Measurements from ENCODE around the gene ISM1. TPM values are rescaled to one million over a fixed set of nuclear protein-coding genes. Genes with fewer than 3 reads are reported as not detected.

Gene ISM1
- total and polyA plus RNA-seq, 2 of the 13 experiments (the other 11 are each of a cell fraction or from before 2014, with no cell fraction given), result 0.40 to 1.4 TPM

- 0 out of 2 replicates have a peak, but pooled peaks have one; percentile 18 for TF ChIP-seq ZBTB2 (CRISPR knock-in tag; IDR thresholded peaks at IDR 0.05; ENCODE audit: low read depth)
These were observed at the start of gene ISM1 (continued) for GRCh38 chr20:13220904-13221297.

GRCh38 chr20:13173201-13173600, 47.9 kb upstream of the ISM1 start:
- BruUV-seq (replicated peaks), result no TSS peak
- peak; percentile 60 for ATAC-seq
- Histone ChIP-seq H3K4me1 (ENCODE audit: insufficient read depth, low read length) (no peaks in the 10 kb centered on the region), H3K27ac (ENCODE audit: extremely low read length, insufficient read depth, low read length) (no peak overlapping the region), H2AFZ (ENCODE audit: low read length) (no peak overlapping the region), H3K36me3 (replicated peaks in 1 of 2; ENCODE audit: control insufficient read depth in 1 of 2, insufficient read depth in 2 of 2, low read length in 2 of 2) (no peaks in the 10 kb centered on the region), H3K4me3 (replicated peaks in 1 of 3; ENCODE audit: insufficient read depth in 1 of 3, low read depth in 2 of 3, low read length in 3 of 3) (no peak overlapping the region), H3K4me2 (ENCODE audit: low read depth, low read length) (no peak overlapping the region), H3K27me3 (ENCODE audit: control insufficient read depth in 1 of 2, insufficient read depth in 2 of 2, low read length in 2 of 2) (no peaks in the 10 kb centered on the region), H3K79me2 (ENCODE audit: insufficient read depth, low read length) (no peaks in the 10 kb centered on the region), H4K20me1 (ENCODE audit: insufficient read depth, low read length) (no peaks in the 10 kb centered on the region), H3K9ac (ENCODE audit: insufficient read depth, low read depth, low read length) (no peak overlapping the region), H3K9me3 (ENCODE audit: low read length) (no peaks in the 10 kb centered on the region)
- CTCF ChIA-PET (ENCODE audit: low intra/inter-chr PET ratio, low total read pairs), result no interaction called here
- in situ Hi-C loops (cut with HindIII; ENCODE audit: extremely low pct_ligation_motif_present, low pct_unique_long_range_greater_than_20kb) (no loop called here), intact Hi-C loops (cut with micrococcal nuclease; ENCODE audit: unreplicated experiment) (no loop called here)
- no peak for FAIRE-seq
- DNase-seq (ENCODE audit: low spot score), result no peak
- POLR2A ChIA-PET, result no interaction called here
- no peak for TF ChIP-seq ZSCAN29 (CRISPR knock-in tag; conservative IDR thresholded peaks at IDR 0.05)
- TF ChIP-seq PBX3 (CRISPR knock-in tag; IDR thresholded peaks at IDR 0.05; ENCODE audit: borderline replicate concordance), result no peak
- TF ChIP-seq ZNF597 (CRISPR knock-in tag; IDR thresholded peaks at IDR 0.05), result no peak
- TF ChIP-seq ZBTB42 (CRISPR knock-in tag; IDR thresholded peaks at IDR 0.05), result no peak
- TF ChIP-seq SMC3 (IDR thresholded peaks at IDR 0.05; ENCODE audit: low read length), result no peak
- TF ChIP-seq ESRRA (CRISPR knock-in tag; IDR thresholded peaks at IDR 0.05; ENCODE audit: low read depth), result no peak
- 90% methylated on average over 2 of the region's 2 CpGs for WGBS (ENCODE audit: low lambda C conversion rate)

Measured in HepG2 (cell line).